CD4-positive, alpha-beta memory T cell (primary cell): Measurements from ENCODE around the gene SPRYD3. TPM values are rescaled to one million over a fixed set of nuclear protein-coding genes. Genes with fewer than 3 reads are reported as not detected.
A peak's percentile ranks its signal among the peaks of the same experiment; 100 is the strongest.
"Not testable (repeated sequence)": the region's sequence is repeated elsewhere in the genome, so short reads cannot be mapped to it uniquely, and the experiment has no call there.

Experiments used
- CTCF ChIA-PET: fragments of 350-600 bp; sonication (Branson Sonifier 250); formaldehyde crosslinking; loops from one replicate; lab custom pipeline; 2021; ENCODE audit warnings: inconsistent platforms; ENCODE audit not compliant: partially characterized antibody; lab: Charles Lee
- POLR2A ChIA-PET: fragments of 350-600 bp; sonication (Branson Sonifier 250); formaldehyde crosslinking; loops from one replicate; lab custom pipeline; 2021; ENCODE audit not compliant: partially characterized antibody; lab: Charles Lee
- DNase-seq, 5 donors: peaks; one replicate each; pipeline versions ENCODE4 v3.0.0 to v3.0.0-alpha.2; 2020 to 2022; ENCODE audit warnings: mixed read lengths in 1 of 5
- H3K27ac ChIP-seq: one replicate; pipeline ENCODE4 v1.7.0; 2013; ENCODE audit warnings: low read depth, low read length
- H3K27me3 ChIP-seq: 2 replicates; pipeline ENCODE4 v1.7.0; 2013; ENCODE audit warnings: mild to moderate bottlenecking, low read length, moderate library complexity; ENCODE audit not compliant: insufficient read depth
- H3K36me3 ChIP-seq: 2 replicates; pipeline ENCODE4 v1.7.0; 2013; ENCODE audit warnings: mild to moderate bottlenecking, low read length, moderate library complexity; ENCODE audit not compliant: insufficient read depth
- H3K4me1 ChIP-seq: 2 replicates; pipeline ENCODE4 v1.7.0; 2013; ENCODE audit warnings: mild to moderate bottlenecking, low read length, moderate library complexity; ENCODE audit not compliant: insufficient read depth
- H3K4me3 ChIP-seq, 2 donors: one replicate each; pipeline ENCODE4 v1.7.0; 2013; ENCODE audit warnings: low read length in 2 of 2, mild to moderate bottlenecking in 1 of 2
- H3K9me3 ChIP-seq, 2 donors: one replicate each; pipeline ENCODE4 v1.7.0; 2013; ENCODE audit warnings: low read length in 2 of 2, control low read depth in 1 of 2; ENCODE audit not compliant: control insufficient read depth in 1 of 2
- H3K27ac Mint-ChIP-seq, 7 donors: one replicate each; pipeline ENCODE4 v1.8.0; 2020 to 2021; ENCODE audit warnings: mixed read lengths in 7 of 7, mild to moderate bottlenecking in 6 of 7, inconsistent platforms in 3 of 7, moderate library complexity in 3 of 7
- H3K27me3 Mint-ChIP-seq, 2 donors: one replicate each; pipeline ENCODE4 v1.8.0; 2020 to 2021; ENCODE audit warnings: mixed read lengths in 2 of 2
- H3K36me3 Mint-ChIP-seq, 2 donors: one replicate each; pipeline ENCODE4 v1.8.0; 2020 to 2021; ENCODE audit warnings: mixed read lengths in 2 of 2, inconsistent platforms in 1 of 2, mild to moderate bottlenecking in 1 of 2
- H3K4me1 Mint-ChIP-seq, 4 donors: one replicate each; pipeline ENCODE4 v1.8.0; 2020 to 2021; ENCODE audit warnings: mixed read lengths in 4 of 4, mild to moderate bottlenecking in 1 of 4
- H3K4me3 Mint-ChIP-seq, 8 donors: one replicate each; pipeline ENCODE4 v1.8.0; 2020 to 2021; ENCODE audit warnings: mixed read lengths in 8 of 8, mild to moderate bottlenecking in 7 of 8, moderate library complexity in 6 of 8, inconsistent platforms in 3 of 8
- H3K9me3 Mint-ChIP-seq, 8 donors: one replicate each; pipeline ENCODE4 v1.8.0; 2020 to 2021; ENCODE audit warnings: mixed read lengths in 8 of 8, mild to moderate bottlenecking in 5 of 8, inconsistent platforms in 3 of 8, moderate library complexity in 1 of 8
- intact Hi-C: fragments of 100-400 bp; cut with micrococcal nuclease; formaldehyde crosslinking; loops from one replicate; pipeline ENCODE4 v1.15.1; 2023
- polyA plus RNA-seq, 2 donors: library from polyadenylated mRNA; unstranded; fragments of 300-500 nt; fragmentation: Illumina TruSeq; gene quantifications; one replicate each; pipeline ENCODE4 v1.2.3, GENCODE V29; 2021
- total RNA-seq, 2 experiments: library from RNA; stranded (reverse); gene quantifications; one replicate each; pipeline ENCODE4 v1.2.3, GENCODE V29; 2021

The SPRYD3 gene
- total and polyA plus RNA-seq, 4 experiments from 2014 or later, result 54.2 to 71.7 (median 56.8) TPM

- Histone ChIP-seq H3K36me3 (no peaks in the 10 kb centered on the region), H3K9me3 (no peaks in the 10 kb centered on the region), H3K4me1 (no peaks in the 10 kb centered on the region), H3K27me3 (no peaks in the 10 kb centered on the region), H3K4me3 (no peak overlapping the region), H3K27ac (no peak overlapping the region)
- intact Hi-C loops, result no loop called here
- peak overlapping the region in 2 of 7 donors; percentile 36 to 59 for H3K27ac Mint-ChIP-seq
- ChIA-PET CTCF (no interaction called here), POLR2A (no interaction called here)
- no peak for DNase-seq
- no peaks in the 10 kb centered on the region for H3K4me1 Mint-ChIP-seq
- no peaks in the 10 kb centered on the region for H3K36me3 Mint-ChIP-seq
- H3K27me3 Mint-ChIP-seq, result no peaks in the 10 kb centered on the region
- no peak overlapping the region for H3K4me3 Mint-ChIP-seq
- no peaks in the 10 kb centered on the region for H3K9me3 Mint-ChIP-seq
Measured at GRCh38 chr12:53118751-53119300, 39.6 kb upstream of the SPRYD3 start.

- H3K4me3 ChIP-seq, result no peak overlapping the region
- H3K27ac ChIP-seq, result no peak overlapping the region
- no peaks in the 10 kb centered on the region for H3K27me3 ChIP-seq
- no peaks in the 10 kb centered on the region for H3K9me3 ChIP-seq
- ChIA-PET POLR2A (no interaction called here), CTCF (interaction anchor here (1.1 kb wide), 1 partner anchor 49 kb away, joined by 3 read pairs; no protein-coding TSS in a partner anchor)
- DNase-seq, result no peak
- intact Hi-C loops, result no loop called here
- no peaks in the 10 kb centered on the region for H3K4me1 ChIP-seq
- Mint-ChIP-seq H3K27ac (peak overlapping the region in 1 of 7 donors; percentile 9), H3K9me3 (no peaks in the 10 kb centered on the region), H3K27me3 (no peaks in the 10 kb centered on the region), H3K4me1 (no peaks in the 10 kb centered on the region), H3K36me3 (no peaks in the 10 kb centered on the region), H3K4me3 (no peak overlapping the region)
- H3K36me3 ChIP-seq, result no peaks in the 10 kb centered on the region
Measured at GRCh38 chr12:53115891-53116648, 36.9 kb upstream of the SPRYD3 start.

GRCh38 chr12:53115112-53115890 lies 36.1 kb upstream of the SPRYD3 start:
- H3K4me1 ChIP-seq, result no peaks in the 10 kb centered on the region
- Mint-ChIP-seq H3K27ac (no peak overlapping the region), H3K9me3 (no peaks in the 10 kb centered on the region), H3K4me3 (no peak overlapping the region), H3K27me3 (no peaks in the 10 kb centered on the region), H3K4me1 (no peaks in the 10 kb centered on the region), H3K36me3 (no peaks in the 10 kb centered on the region)
- H3K27me3 ChIP-seq, result no peaks in the 10 kb centered on the region
- intact Hi-C loops, result no loop called here
- ChIA-PET CTCF (interaction anchor here (1.1 kb wide), 1 partner anchor 48 kb away, joined by 3 read pairs; no protein-coding TSS in a partner anchor), POLR2A (no interaction called here)
- no peaks in the 10 kb centered on the region for H3K36me3 ChIP-seq
- DNase-seq, result no peak
- no peak overlapping the region for H3K27ac ChIP-seq
- no peak overlapping the region for H3K4me3 ChIP-seq
- H3K9me3 ChIP-seq, result no peaks in the 10 kb centered on the region

GRCh38 chr12:53113951-53114350 lies 34.8 kb upstream of the SPRYD3 start:
- Histone ChIP-seq H3K4me3 (no peak overlapping the region), H3K36me3 (no peaks in the 10 kb centered on the region), H3K27me3 (no peaks in the 10 kb centered on the region), H3K4me1 (no peaks in the 10 kb centered on the region), H3K27ac (no peak overlapping the region), H3K9me3 (no peaks in the 10 kb centered on the region)
- Mint-ChIP-seq H3K4me1 (no peaks in the 10 kb centered on the region), H3K27ac (no peak overlapping the region), H3K4me3 (no peak overlapping the region), H3K27me3 (no peaks in the 10 kb centered on the region), H3K9me3 (no peaks in the 10 kb centered on the region), H3K36me3 (no peaks in the 10 kb centered on the region)
- intact Hi-C loops, result no loop called here
- ChIA-PET CTCF (interaction anchor here (1.0 kb wide), 1 partner anchor 48 kb away, joined by 4 read pairs; no protein-coding TSS in a partner anchor), POLR2A (no interaction called here)
- no peak for DNase-seq

GRCh38 chr12:53113136-53113705 lies 34.0 kb upstream of the SPRYD3 start:
- ChIA-PET CTCF (interaction anchor here (1.0 kb wide), 1 partner anchor 47 kb away, joined by 4 read pairs; no protein-coding TSS in a partner anchor), POLR2A (interaction anchor here (0.5 kb wide), 1 partner anchor 9 kb away, joined by 3 read pairs; no protein-coding TSS in a partner anchor)
- Mint-ChIP-seq H3K4me3 (no peak overlapping the region), H3K4me1 (no peaks in the 10 kb centered on the region), H3K9me3 (no peaks in the 10 kb centered on the region), H3K27ac (no peak overlapping the region), H3K27me3 (no peaks in the 10 kb centered on the region), H3K36me3 (no peaks in the 10 kb centered on the region)
- H3K27me3 ChIP-seq, result no peaks in the 10 kb centered on the region
- H3K27ac ChIP-seq, result no peak overlapping the region
- H3K4me1 ChIP-seq, result no peaks in the 10 kb centered on the region
- no peaks in the 10 kb centered on the region for H3K9me3 ChIP-seq
- H3K36me3 ChIP-seq, result no peaks in the 10 kb centered on the region
- intact Hi-C loops, result no loop called here
- DNase-seq, result no peak
- no peak overlapping the region for H3K4me3 ChIP-seq

- ChIA-PET CTCF (interaction anchor here (0.7 to 1.2 kb wide), 3 partner anchors 13 to 169 kb away, joined by 3 to 4 read pairs (median 3); no protein-coding TSS in a partner anchor), POLR2A (interaction anchor here (0.5 to 0.9 kb wide), 2 partner anchors 8 to 10 kb away, joined by 3 read pairs; partner anchors contain the start of gene SOAT2)
- intact Hi-C loops, H3K4me3 Mint-ChIP-seq, H3K9me3 Mint-ChIP-seq, H3K4me1 Mint-ChIP-seq, H3K4me3 ChIP-seq, H3K36me3 Mint-ChIP-seq, H3K4me1 ChIP-seq, H3K36me3 ChIP-seq, H3K27me3 ChIP-seq, DNase-seq, H3K27ac Mint-ChIP-seq, H3K27ac ChIP-seq, H3K9me3 ChIP-seq, H3K27me3 Mint-ChIP-seq: not testable (repeated sequence)
Measured at GRCh38 chr12:53112431-53112830, 33.2 kb upstream of the SPRYD3 start.

GRCh38 chr12:53107122-53107521 lies 27.9 kb upstream of the SPRYD3 start:
- Histone ChIP-seq H3K4me3 (no peak overlapping the region), H3K9me3 (no peaks in the 10 kb centered on the region), H3K27me3 (no peaks in the 10 kb centered on the region), H3K4me1 (peaks cover 29% of the 10 kb centered on the region), H3K36me3 (no peaks in the 10 kb centered on the region), H3K27ac (no peak overlapping the region)
- POLR2A ChIA-PET, result no interaction called here
- no peaks in the 10 kb centered on the region for H3K27me3 Mint-ChIP-seq
- intact Hi-C loops, result no loop called here
- no peak for DNase-seq
- H3K4me1 Mint-ChIP-seq, result peaks cover 19 to 34% (median 27%) of the 10 kb centered on the region in 4 donors
- H3K9me3 Mint-ChIP-seq, result no peaks in the 10 kb centered on the region
- no peak overlapping the region for H3K4me3 Mint-ChIP-seq
- CTCF ChIA-PET, result no interaction called here
- no peak overlapping the region for H3K27ac Mint-ChIP-seq
- peaks cover 0 to 2% of the 10 kb centered on the region in 2 donors for H3K36me3 Mint-ChIP-seq
